BJ (cell line): ENCODE results near the gene SNX7. TPM values are rescaled to one million over a fixed set of nuclear protein-coding genes. Genes with fewer than 3 reads are reported as not detected.
A peak's percentile ranks its signal among the peaks of the same experiment; 100 is the strongest.

Experiments used
- CTCF ChIA-PET: fragments of 350-600 bp; formaldehyde crosslinking; extraction: SDS; loops from one replicate; lab custom pipeline; 2021; ENCODE audit warnings: antibody characterized with exemption, inconsistent platforms; lab: Yijun Ruan, JAX
- POLR2A ChIA-PET: fragments of 300-600 bp; sonication (Branson Sonifier 250); formaldehyde crosslinking; extraction: SDS; loops from one replicate; lab custom pipeline; 2021; ENCODE audit warnings: antibody characterized with exemption; lab: Charles Lee
- DNase-seq: peaks from one replicate; pipeline ENCODE4 v3.0.0-alpha.2; 2011; ENCODE audit warnings: low read depth
- H3K27me3 ChIP-seq: 2 replicates; pipeline ENCODE4 v1.6.0; 2011; ENCODE audit warnings: low read length; ENCODE audit not compliant: control insufficient read depth, insufficient read depth
- H3K36me3 ChIP-seq: 2 replicates; pipeline ENCODE4 v1.5.1; 2011; ENCODE audit warnings: low read length; ENCODE audit not compliant: control insufficient read depth, insufficient read depth
- H3K4me3 ChIP-seq: 2 replicates; pipeline ENCODE4 v1.5.1; 2011; ENCODE audit warnings: low read depth, mild to moderate bottlenecking, control low read depth, low read length
- polyA plus RNA-seq: library from polyadenylated mRNA; depleted of rRNA; stranded (reverse); fragments of >200 nt; gene quantifications from 2 replicates; pipeline ENCODE4 v1.2.3, GENCODE V29; 2011
- TF ChIP-seq, protein P1 (sequence below): IDR thresholded peaks from 2 replicates; pipeline ENCODE4 v1.5.1; 2011; ENCODE audit warnings: low read depth, mild to moderate bottlenecking, control low read depth, inconsistent platforms, low read length, moderate library complexity; ENCODE audit not compliant: insufficient read depth

Gene SNX7
- polyA plus RNA-seq, 1 experiment: 13.4 TPM

DNA sequence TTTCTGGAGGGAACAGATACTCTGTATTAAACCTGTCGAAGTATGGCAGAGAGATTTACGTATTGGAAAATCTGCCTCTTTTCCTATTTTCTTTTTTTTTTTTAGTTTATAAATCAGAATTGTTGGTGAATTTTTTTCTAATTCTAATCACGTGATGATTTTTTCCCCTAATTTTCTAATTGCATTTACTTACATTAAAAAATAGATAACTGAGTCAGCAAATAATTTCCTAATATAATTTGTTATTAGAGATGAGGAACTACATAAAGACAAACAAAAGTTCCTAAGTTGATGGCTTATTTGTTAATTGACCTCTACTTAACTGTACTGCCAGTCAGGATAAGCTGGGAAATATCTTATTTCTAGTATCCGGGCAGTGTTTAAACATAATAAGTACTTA, 34.6 kb downstream of the SNX7 start:
- DNase-seq: no peak
- CTCF ChIA-PET: no interaction called here
- POLR2A ChIA-PET: no interaction called here
- Histone ChIP-seq H3K4me3 (no peak overlapping the region), H3K27me3 (no peaks in the 10 kb centered on the region), H3K36me3 (no peaks in the 10 kb centered on the region)
- TF ChIP-seq, protein P1, sequence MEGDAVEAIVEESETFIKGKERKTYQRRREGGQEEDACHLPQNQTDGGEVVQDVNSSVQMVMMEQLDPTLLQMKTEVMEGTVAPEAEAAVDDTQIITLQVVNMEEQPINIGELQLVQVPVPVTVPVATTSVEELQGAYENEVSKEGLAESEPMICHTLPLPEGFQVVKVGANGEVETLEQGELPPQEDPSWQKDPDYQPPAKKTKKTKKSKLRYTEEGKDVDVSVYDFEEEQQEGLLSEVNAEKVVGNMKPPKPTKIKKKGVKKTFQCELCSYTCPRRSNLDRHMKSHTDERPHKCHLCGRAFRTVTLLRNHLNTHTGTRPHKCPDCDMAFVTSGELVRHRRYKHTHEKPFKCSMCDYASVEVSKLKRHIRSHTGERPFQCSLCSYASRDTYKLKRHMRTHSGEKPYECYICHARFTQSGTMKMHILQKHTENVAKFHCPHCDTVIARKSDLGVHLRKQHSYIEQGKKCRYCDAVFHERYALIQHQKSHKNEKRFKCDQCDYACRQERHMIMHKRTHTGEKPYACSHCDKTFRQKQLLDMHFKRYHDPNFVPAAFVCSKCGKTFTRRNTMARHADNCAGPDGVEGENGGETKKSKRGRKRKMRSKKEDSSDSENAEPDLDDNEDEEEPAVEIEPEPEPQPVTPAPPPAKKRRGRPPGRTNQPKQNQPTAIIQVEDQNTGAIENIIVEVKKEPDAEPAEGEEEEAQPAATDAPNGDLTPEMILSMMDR: no peak

DNA sequence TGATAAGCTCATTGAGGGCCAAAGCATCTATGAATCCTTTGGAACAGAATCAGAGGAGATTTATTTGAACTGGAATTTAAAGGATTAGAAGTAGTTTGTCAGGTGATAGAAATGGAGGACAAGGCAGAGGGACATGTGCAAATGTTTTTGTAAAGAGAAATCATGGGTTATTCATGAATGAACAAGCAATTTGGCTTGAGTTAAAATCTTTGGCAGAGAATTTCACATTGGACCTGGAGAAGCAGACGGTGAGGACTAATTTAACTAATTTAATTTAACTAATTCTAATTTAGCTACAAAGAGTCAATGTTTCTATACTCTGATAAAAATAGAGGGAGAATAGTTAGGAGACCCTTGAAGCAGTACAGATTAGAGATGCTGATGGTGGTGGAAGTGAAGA, 36.3 kb downstream of the SNX7 start:
- H3K27me3 ChIP-seq: no peaks in the 10 kb centered on the region
- CTCF ChIA-PET: no interaction called here
- DNase-seq: no peak
- POLR2A ChIA-PET: no interaction called here
- no peaks in the 10 kb centered on the region for H3K36me3 ChIP-seq
- TF ChIP-seq, protein P1: no peak
- H3K4me3 ChIP-seq: no peak overlapping the region

DNA sequence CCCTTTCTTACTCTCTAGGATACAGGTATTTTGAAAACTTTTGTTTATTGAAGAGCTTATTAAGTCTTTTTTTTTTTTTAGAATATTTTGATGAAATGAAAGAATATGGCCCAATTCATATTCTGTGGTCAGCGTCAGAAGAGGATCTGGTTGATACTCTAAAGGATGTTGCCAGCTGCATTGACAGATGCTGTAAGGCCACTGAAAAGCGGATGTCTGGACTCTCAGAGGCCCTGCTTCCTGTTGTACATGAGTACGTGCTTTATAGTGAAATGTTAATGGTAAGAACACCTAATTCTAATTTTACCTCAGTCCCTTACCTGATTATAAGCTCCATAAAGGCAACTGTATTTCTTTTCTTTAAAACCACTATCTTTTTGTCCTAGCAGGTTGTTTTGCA, 37.1 kb downstream of the SNX7 start:
- Histone ChIP-seq H3K27me3 (no peaks in the 10 kb centered on the region), H3K36me3 (no peaks in the 10 kb centered on the region), H3K4me3 (no peak overlapping the region)
- TF ChIP-seq, protein P1: no peak
- ChIA-PET CTCF (no interaction called here), POLR2A (no interaction called here)
- DNase-seq: no peak

DNA sequence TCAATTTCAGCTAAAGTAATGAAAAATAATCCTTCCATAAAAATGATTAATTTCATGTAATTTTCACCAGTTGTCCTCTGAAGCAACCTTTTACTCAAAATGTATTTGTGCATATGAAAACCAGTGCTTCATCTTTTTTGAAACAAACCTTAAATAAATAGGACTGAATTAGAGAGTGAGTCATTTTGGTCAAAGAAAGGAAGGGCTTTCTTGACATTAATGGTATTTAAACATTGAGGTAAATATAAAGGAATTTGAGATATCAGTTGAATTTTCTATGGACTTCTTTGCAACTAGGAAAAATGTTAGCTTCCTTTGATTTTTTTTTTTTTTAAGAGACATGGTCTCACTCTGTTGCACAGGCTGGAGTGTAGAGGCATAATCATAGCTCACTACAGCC, 38.7 kb downstream of the SNX7 start:
- Histone ChIP-seq H3K36me3 (no peaks in the 10 kb centered on the region), H3K4me3 (no peak overlapping the region), H3K27me3 (no peaks in the 10 kb centered on the region)
- TF ChIP-seq, protein P1: no peak
- ChIA-PET POLR2A (no interaction called here), CTCF (interaction anchor here (0.5 kb wide), 1 partner anchor 333 kb away, joined by 3 read pairs; no protein-coding TSS in a partner anchor)
- no peak for DNase-seq

DNA sequence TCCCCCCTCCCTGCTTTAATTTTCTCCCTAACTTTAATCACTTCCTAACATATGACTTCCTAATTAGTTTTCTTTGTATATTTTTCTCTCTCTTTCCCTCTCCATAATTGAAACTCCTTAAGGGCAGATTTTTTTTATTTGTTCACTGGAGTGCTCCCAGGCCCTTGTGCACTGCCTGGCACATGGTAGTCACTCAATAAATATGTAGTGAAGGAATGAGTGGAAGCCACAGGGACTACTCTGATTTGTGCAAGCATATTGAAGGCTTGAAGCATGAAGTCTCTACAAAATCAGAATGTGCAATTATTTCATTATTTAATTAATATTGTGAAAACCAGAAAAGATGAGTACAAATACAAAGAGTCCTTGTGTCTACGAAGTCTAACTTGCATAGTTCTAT, 41.5 kb downstream of the SNX7 start:
- TF ChIP-seq, protein P1: no peak
- Histone ChIP-seq H3K36me3 (no peaks in the 10 kb centered on the region), H3K4me3 (no peak overlapping the region), H3K27me3 (no peaks in the 10 kb centered on the region)
- ChIA-PET POLR2A (no interaction called here), CTCF (no interaction called here)
- peak; percentile 21 for DNase-seq
